SK-N-SH treated with all-trans-retinoic acid at 6 μM for 48 hours (cell line): ENCODE data around the gene RERG.

ENCODE experiments used
- ATAC-seq: fragments of 200-7000 bp; cut with Tn5 transposase; 3 replicates; pipeline ENCODE4 v1.9.1; 2020; ENCODE audit warnings: mild to moderate bottlenecking, moderate library complexity
- ARNTL ChIP-seq: fragments of 450-650 bp; formaldehyde crosslinking; IDR thresholded peaks from 2 replicates; pipeline ENCODE4 v1.5.0; 2020; ENCODE audit warnings: low read depth, mild to moderate bottlenecking, moderate library complexity, borderline replicate concordance
- BACH2 ChIP-seq: fragments of 250-450 bp; sonication (Bioruptor Pico); IDR thresholded peaks from 2 replicates; pipeline ENCODE4 v1.9.0; 2021; ENCODE audit warnings: mild to moderate bottlenecking, borderline replicate concordance
- CREB5 ChIP-seq: fragments of 250-450 bp; sonication (Bioruptor Pico); IDR thresholded peaks from 2 replicates; pipeline ENCODE4 v1.5.1; 2020; ENCODE audit warnings: low read depth, mild to moderate bottlenecking, moderate library complexity
- CSDC2 ChIP-seq: fragments of 250-450 bp; sonication (Bioruptor Pico); IDR thresholded peaks from 2 replicates; pipeline ENCODE4 v1.5.0; 2020; ENCODE audit warnings: mild to moderate bottlenecking, moderate library complexity
- CSRNP3 ChIP-seq: fragments of 250-450 bp; sonication (Bioruptor Pico); IDR thresholded peaks from 2 replicates; pipeline ENCODE4 v1.5.1; 2021; ENCODE audit warnings: mild to moderate bottlenecking, moderate library complexity
- ESRRG ChIP-seq: fragments of 250-450 bp; sonication (Bioruptor Pico); IDR thresholded peaks from 2 replicates; pipeline ENCODE4 v1.6.1; 2021; ENCODE audit warnings: mild to moderate bottlenecking
- GLIS3 ChIP-seq: fragments of 250-450 bp; sonication (Bioruptor Pico); IDR thresholded peaks from 2 replicates; pipeline ENCODE4 v1.5.0; 2020; ENCODE audit warnings: mild to moderate bottlenecking, moderate library complexity
- ISL1 ChIP-seq: fragments of 250-450 bp; sonication (Bioruptor Pico); IDR thresholded peaks from 2 replicates; pipeline ENCODE4 v2.1.2; 2022; ENCODE audit warnings: mild to moderate bottlenecking, moderate library complexity
- OSR1 ChIP-seq: fragments of 250-450 bp; sonication (Bioruptor Pico); IDR thresholded peaks from 2 replicates; pipeline ENCODE4 v1.8.0; 2022; ENCODE audit warnings: moderate library complexity, mild to moderate bottlenecking, inconsistent platforms
- PPARA ChIP-seq: fragments of 250-450 bp; sonication (Bioruptor Pico); IDR thresholded peaks from 2 replicates; pipeline ENCODE4 v1.5.0; 2020; ENCODE audit warnings: mild to moderate bottlenecking, borderline replicate concordance
- RARB ChIP-seq: fragments of 250-450 bp; sonication (Bioruptor Pico); IDR thresholded peaks from 2 replicates; pipeline ENCODE4 v1.8.0; 2021; ENCODE audit warnings: mild to moderate bottlenecking, moderate library complexity
- SNAI2 ChIP-seq: fragments of 250-450 bp; sonication (Bioruptor Pico); IDR thresholded peaks from 2 replicates; pipeline ENCODE4 v1.5.0; 2020; ENCODE audit warnings: mild to moderate bottlenecking, moderate library complexity
- TCF4 ChIP-seq: fragments of 250-450 bp; sonication (Bioruptor Pico); IDR thresholded peaks from 2 replicates; pipeline ENCODE4 v1.8.0; 2021; ENCODE audit warnings: mild to moderate bottlenecking, moderate library complexity, borderline replicate concordance
- TOX ChIP-seq: fragments of 250-450 bp; sonication (Bioruptor Pico); IDR thresholded peaks from 2 replicates; pipeline ENCODE4 v1.8.0; 2021; ENCODE audit warnings: mild to moderate bottlenecking, moderate library complexity, borderline replicate concordance
- ZC3H10 ChIP-seq: fragments of 250-450 bp; sonication (Bioruptor Pico); IDR thresholded peaks from 2 replicates; pipeline ENCODE4 v1.5.1; 2021; ENCODE audit warnings: mild to moderate bottlenecking, moderate library complexity
- ZFP3 ChIP-seq: fragments of 250-450 bp; sonication (Bioruptor Pico); IDR thresholded peaks from 2 replicates; pipeline ENCODE4 v1.5.0; 2020; ENCODE audit warnings: mild to moderate bottlenecking, moderate library complexity
- ZNF565 ChIP-seq: fragments of 450-650 bp; formaldehyde crosslinking; conservative IDR thresholded peaks from 2 replicates; pipeline ENCODE4 v1.5.0; 2020; ENCODE audit warnings: low read depth, mild to moderate bottlenecking, moderate library complexity
- ZNF70 ChIP-seq: fragments of 450-650 bp; formaldehyde crosslinking; IDR thresholded peaks from 2 replicates; pipeline ENCODE4 v1.5.0; 2020; ENCODE audit warnings: mild to moderate bottlenecking, moderate library complexity
- ZNF8 ChIP-seq: fragments of 450-650 bp; formaldehyde crosslinking; IDR thresholded peaks from 2 replicates; pipeline ENCODE4 v1.5.0; 2020; ENCODE audit warnings: mild to moderate bottlenecking, moderate library complexity
- TF ChIP-seq, protein P1 (sequence below): fragments of 250-450 bp; sonication (Bioruptor Pico); IDR thresholded peaks from 2 replicates; pipeline ENCODE4 v1.8.0; 2021; ENCODE audit warnings: low read depth, mild to moderate bottlenecking, moderate library complexity, borderline replicate concordance
- TF ChIP-seq, protein P2 (sequence below): fragments of 250-450 bp; sonication (Bioruptor Pico); IDR thresholded peaks from 2 replicates; pipeline ENCODE4 v1.8.0; 2020; ENCODE audit warnings: mild to moderate bottlenecking, moderate library complexity, borderline replicate concordance

The RERG gene

DNA sequence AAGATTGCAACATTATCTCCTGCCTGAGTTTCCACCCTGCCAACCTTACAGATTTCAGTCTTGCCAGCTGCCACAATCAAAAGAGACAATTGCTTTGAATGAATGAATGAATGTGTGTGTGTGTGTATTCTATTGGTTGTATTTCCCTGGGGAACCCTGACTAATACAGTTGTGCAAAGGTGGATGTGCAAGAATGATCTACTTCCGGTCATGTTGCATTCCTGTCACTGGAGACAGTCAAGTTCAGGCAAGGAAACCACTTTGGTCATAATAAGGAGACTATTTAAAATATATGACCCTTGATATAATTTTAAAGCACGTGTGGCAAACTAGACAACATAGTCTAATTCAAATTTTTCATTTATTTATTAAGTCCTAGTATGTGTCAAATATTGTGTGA is 13.1 kb downstream of the RERG start:
- no peak for TF ChIP-seq CSRNP3 (CRISPR knock-in tag)
- no peak for TF ChIP-seq CREB5 (CRISPR knock-in tag)
- no peak for TF ChIP-seq RARB (CRISPR knock-in tag)
- no peak for TF ChIP-seq ESRRG
- no peak for TF ChIP-seq SNAI2 (CRISPR knock-in tag)
- TF ChIP-seq ZNF565 = no peak
- TF ChIP-seq GLIS3 (CRISPR knock-in tag) = no peak
- TF ChIP-seq BACH2 (CRISPR knock-in tag) = no peak
- no peak for TF ChIP-seq OSR1
- no peak for TF ChIP-seq ZNF70 (CRISPR knock-in tag)
- no peak for TF ChIP-seq TCF4 (CRISPR knock-in tag)
- TF ChIP-seq CSDC2 (CRISPR knock-in tag) = no peak
- no peak for TF ChIP-seq ZC3H10
- no peak for TF ChIP-seq ZNF8 (CRISPR knock-in tag)
- TF ChIP-seq, protein P1, sequence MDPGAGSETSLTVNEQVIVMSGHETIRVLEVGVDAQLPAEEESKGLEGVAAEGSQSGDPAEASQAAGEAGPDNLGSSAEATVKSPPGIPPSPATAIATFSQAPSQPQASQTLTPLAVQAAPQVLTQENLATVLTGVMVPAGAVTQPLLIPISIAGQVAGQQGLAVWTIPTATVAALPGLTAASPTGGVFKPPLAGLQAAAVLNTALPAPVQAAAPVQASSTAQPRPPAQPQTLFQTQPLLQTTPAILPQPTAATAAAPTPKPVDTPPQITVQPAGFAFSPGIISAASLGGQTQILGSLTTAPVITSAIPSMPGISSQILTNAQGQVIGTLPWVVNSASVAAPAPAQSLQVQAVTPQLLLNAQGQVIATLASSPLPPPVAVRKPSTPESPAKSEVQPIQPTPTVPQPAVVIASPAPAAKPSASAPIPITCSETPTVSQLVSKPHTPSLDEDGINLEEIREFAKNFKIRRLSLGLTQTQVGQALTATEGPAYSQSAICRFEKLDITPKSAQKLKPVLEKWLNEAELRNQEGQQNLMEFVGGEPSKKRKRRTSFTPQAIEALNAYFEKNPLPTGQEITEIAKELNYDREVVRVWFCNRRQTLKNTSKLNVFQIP (CRISPR knock-in tag) = no peak
- ATAC-seq = peak; percentile 54; the same call in 1 of the 3 replicates

- ATAC-seq = no peak
- no peak for TF ChIP-seq ISL1 (CRISPR knock-in tag)
- no peak for TF ChIP-seq TCF4 (CRISPR knock-in tag)
- TF ChIP-seq ARNTL (CRISPR knock-in tag) = no peak
- TF ChIP-seq ZNF565 = no peak
- no peak for TF ChIP-seq CREB5 (CRISPR knock-in tag)
- TF ChIP-seq PPARA (CRISPR knock-in tag) = no peak
- TF ChIP-seq OSR1 = no peak
Measured at GRCh38 chr12:15206831-15207389, 14.3 kb downstream of the RERG start.

GRCh38 chr12:15206338-15206737 is 14.9 kb downstream of the RERG start:
- no peak for TF ChIP-seq ISL1 (CRISPR knock-in tag)
- no peak for TF ChIP-seq GLIS3 (CRISPR knock-in tag)
- no peak for TF ChIP-seq BACH2 (CRISPR knock-in tag)
- TF ChIP-seq CSDC2 (CRISPR knock-in tag) = no peak
- TF ChIP-seq ZC3H10 = no peak
- no peak for TF ChIP-seq ZFP3 (CRISPR knock-in tag)
- TF ChIP-seq CSRNP3 (CRISPR knock-in tag) = no peak
- TF ChIP-seq, protein P1 (CRISPR knock-in tag) = no peak
- no peak for TF ChIP-seq ESRRG
- no peak for TF ChIP-seq OSR1
- no peak for TF ChIP-seq PPARA (CRISPR knock-in tag)
- no peak for TF ChIP-seq TOX
- TF ChIP-seq, protein P2, sequence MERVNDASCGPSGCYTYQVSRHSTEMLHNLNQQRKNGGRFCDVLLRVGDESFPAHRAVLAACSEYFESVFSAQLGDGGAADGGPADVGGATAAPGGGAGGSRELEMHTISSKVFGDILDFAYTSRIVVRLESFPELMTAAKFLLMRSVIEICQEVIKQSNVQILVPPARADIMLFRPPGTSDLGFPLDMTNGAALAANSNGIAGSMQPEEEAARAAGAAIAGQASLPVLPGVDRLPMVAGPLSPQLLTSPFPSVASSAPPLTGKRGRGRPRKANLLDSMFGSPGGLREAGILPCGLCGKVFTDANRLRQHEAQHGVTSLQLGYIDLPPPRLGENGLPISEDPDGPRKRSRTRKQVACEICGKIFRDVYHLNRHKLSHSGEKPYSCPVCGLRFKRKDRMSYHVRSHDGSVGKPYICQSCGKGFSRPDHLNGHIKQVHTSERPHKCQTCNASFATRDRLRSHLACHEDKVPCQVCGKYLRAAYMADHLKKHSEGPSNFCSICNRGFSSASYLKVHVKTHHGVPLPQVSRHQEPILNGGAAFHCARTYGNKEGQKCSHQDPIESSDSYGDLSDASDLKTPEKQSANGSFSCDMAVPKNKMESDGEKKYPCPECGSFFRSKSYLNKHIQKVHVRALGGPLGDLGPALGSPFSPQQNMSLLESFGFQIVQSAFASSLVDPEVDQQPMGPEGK (CRISPR knock-in tag) = no peak
- TF ChIP-seq ZNF70 (CRISPR knock-in tag) = no peak
- TF ChIP-seq TCF4 (CRISPR knock-in tag) = no peak
- no peak for TF ChIP-seq ARNTL (CRISPR knock-in tag)
- no peak for TF ChIP-seq RARB (CRISPR knock-in tag)
- no peak for TF ChIP-seq SNAI2 (CRISPR knock-in tag)
- no peak for TF ChIP-seq ZNF8 (CRISPR knock-in tag)
- TF ChIP-seq, all 23 proteins: peak for 0
- ATAC-seq = no peak
